NCI-H460 (cell line): ENCODE results near the gene RPS15A. TPM values are rescaled to one million over a fixed set of nuclear protein-coding genes. Genes with fewer than 3 reads are reported as not detected.
"Not testable (repeated sequence)": the region's sequence is repeated elsewhere in the genome, so short reads cannot be mapped to it uniquely, and the experiment has no call there.

ENCODE experiments used
- DNase-seq: peaks from one replicate; pipeline ENCODE4 v3.0.0-alpha.2; 2016; ENCODE audit warnings: low read depth; ENCODE audit errors: extremely low read depth
- total RNA-seq: library from RNA; depleted of rRNA; stranded (reverse); fragments of >200 nt; shearing (Covaris generic); gene quantifications from 2 replicates; pipeline ENCODE4 v1.2.3, GENCODE V29; 2014; rRNA removed

Gene RPS15A
- total RNA-seq, 1 experiment from 2014 or later, result 4,633 TPM

GRCh38 chr16:18759598-18760520, 30.3 kb downstream of the RPS15A start:
- not testable (repeated sequence) for DNase-seq

- DNase-seq, result not testable (repeated sequence)
Observed at GRCh38 chr16:18757960-18758660, 32.0 kb downstream of the RPS15A start.

GRCh38 chr16:18756639-18757038, 33.5 kb downstream of the RPS15A start:
- DNase-seq, result not testable (repeated sequence)

GRCh38 chr16:18742870-18743269, 47.3 kb downstream of the RPS15A start:
- not testable (repeated sequence) for DNase-seq

GRCh38 chr16:18740027-18740426, 50.1 kb downstream of the RPS15A start:
- not testable (repeated sequence) for DNase-seq

- not testable (repeated sequence) for DNase-seq
Observed at GRCh38 chr16:18738768-18739167, 51.4 kb downstream of the RPS15A start.

- DNase-seq, result not testable (repeated sequence)
Observed at GRCh38 chr16:18734279-18734678, 55.9 kb downstream of the RPS15A start.

Other genes with a start within 250 kb of the RPS15A start
- 171 and 184 TPM in 2 replicates for gene NOMO2, start 228.2 kb downstream of the RPS15A start, total RNA-seq
- gene ARL6IP1, start 11.2 kb upstream of the RPS15A start, total RNA-seq, result 309 and 323 TPM in 2 replicates
- 30.7 and 34.4 TPM in 2 replicates for gene SMG1, start 136.1 kb upstream of the RPS15A start, total RNA-seq
- gene TMC7, start 193.6 kb upstream of the RPS15A start, total RNA-seq, result 4.1 and 5.6 TPM in 2 replicates